Adrenal gland (tissue), 5 donors: ENCODE data around the gene RIPOR2.

Experiments used
- POLR2A ChIP-seq, 2 donors: fragments of 450-650 bp; IDR thresholded peaks; one replicate each; pipeline ENCODE4 v1.6.1; 2017; ENCODE audit warnings: antibody characterized with exemption in 2 of 2, mild to moderate bottlenecking in 2 of 2, moderate library complexity in 1 of 2
- TF ChIP-seq, protein P1 (sequence below), 6 experiments: fragments of 450-650 bp in 4 of 6; fragments of 200-600 bp in 2 of 6; sonication (generic) in 1 of 6; IDR thresholded peaks; 1 replicate in 5 of 6; 2 replicates in 1 of 6; pipeline versions ENCODE4 v1.5.1 to v1.8.0; 2016 to 2021; ENCODE audit warnings: antibody characterized with exemption in 6 of 6, mild to moderate bottlenecking in 2 of 6, moderate library complexity in 1 of 6
- donor health status: DM: no; HTN: no; CAD: no.

DNA sequence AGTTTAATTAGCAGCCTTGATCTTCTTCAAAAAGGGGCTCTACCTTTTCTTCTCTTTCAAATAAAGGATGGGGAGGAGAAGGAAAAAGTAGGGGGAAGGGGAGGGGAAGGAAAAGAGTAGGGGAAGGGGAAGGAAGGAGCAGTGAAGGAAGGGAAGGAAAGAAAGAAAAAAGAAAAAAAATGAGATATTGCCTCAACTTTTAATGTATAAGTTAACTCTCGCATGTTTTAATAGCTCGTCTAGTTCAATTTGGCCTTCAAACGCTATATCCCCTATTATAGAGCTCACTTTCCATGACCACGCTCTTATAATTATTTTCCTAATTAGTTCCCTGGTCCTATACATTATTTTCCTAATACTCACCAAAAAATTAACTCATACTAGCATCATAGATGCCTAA is 11.9 kb upstream of the RIPOR2 start:
- TF ChIP-seq, protein P1, sequence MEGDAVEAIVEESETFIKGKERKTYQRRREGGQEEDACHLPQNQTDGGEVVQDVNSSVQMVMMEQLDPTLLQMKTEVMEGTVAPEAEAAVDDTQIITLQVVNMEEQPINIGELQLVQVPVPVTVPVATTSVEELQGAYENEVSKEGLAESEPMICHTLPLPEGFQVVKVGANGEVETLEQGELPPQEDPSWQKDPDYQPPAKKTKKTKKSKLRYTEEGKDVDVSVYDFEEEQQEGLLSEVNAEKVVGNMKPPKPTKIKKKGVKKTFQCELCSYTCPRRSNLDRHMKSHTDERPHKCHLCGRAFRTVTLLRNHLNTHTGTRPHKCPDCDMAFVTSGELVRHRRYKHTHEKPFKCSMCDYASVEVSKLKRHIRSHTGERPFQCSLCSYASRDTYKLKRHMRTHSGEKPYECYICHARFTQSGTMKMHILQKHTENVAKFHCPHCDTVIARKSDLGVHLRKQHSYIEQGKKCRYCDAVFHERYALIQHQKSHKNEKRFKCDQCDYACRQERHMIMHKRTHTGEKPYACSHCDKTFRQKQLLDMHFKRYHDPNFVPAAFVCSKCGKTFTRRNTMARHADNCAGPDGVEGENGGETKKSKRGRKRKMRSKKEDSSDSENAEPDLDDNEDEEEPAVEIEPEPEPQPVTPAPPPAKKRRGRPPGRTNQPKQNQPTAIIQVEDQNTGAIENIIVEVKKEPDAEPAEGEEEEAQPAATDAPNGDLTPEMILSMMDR (IDR thresholded peaks at IDR 0.05) = no peak
- TF ChIP-seq POLR2A (IDR thresholded peaks at IDR 0.05) = no peak
